NCI-H2196 treated with DMSO at 0.1 percent for 48 hours (cell line): ENCODE results near the gene ATP8A2.

Experiments used
- DNase-seq: peaks from one replicate; lab custom pipeline; 2025; ENCODE audit not compliant: unreplicated experiment; lab: John Stamatoyannopoulos, UW

The ATP8A2 gene

GRCh38 chr13:25980255-25980654, 608.5 kb downstream of the ATP8A2 start:
- no peak for DNase-seq

DNA sequence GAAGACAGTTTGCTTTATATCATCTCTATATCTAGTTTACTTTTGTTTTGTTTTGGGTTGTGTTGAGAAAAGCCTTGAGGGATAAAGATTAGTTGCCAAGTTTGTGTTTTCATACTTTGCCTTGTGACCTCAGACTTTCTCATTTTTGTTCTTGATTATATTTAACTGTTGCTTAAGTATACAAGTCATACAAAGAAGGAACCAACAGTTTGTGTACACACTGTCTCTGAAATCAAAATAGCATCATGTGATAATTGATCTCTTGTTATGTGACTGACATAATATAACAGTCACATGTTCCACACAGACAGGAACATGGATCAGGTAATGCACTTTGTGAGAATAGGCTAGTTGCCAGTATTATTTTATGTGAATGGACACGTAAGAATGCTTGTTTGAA, 609.3 kb downstream of the ATP8A2 start:
- no peak for DNase-seq

- DNase-seq, result no peak
Observed at GRCh38 chr13:25982907-25983306, 611.1 kb downstream of the ATP8A2 start.

DNA sequence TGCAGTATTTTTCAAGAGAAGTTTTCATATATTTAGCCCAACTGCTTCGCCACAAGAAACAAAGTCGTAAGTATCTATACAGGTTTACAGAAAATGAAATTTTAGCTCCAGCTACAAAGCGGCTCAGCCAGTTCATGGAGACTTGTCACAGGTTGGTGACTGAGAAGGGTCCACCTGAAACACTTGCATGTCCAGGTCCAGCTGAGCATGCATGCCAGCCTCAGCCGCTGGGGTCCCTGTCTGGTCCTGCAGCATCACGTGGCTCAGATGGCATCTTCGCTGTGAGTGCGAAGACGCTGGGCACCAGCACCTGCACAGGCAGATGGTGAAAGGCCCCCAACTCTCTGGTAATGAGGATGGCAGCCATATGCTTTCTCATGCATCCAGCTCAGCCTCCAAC, 616.2 kb downstream of the ATP8A2 start:
- DNase-seq, result no peak

DNA sequence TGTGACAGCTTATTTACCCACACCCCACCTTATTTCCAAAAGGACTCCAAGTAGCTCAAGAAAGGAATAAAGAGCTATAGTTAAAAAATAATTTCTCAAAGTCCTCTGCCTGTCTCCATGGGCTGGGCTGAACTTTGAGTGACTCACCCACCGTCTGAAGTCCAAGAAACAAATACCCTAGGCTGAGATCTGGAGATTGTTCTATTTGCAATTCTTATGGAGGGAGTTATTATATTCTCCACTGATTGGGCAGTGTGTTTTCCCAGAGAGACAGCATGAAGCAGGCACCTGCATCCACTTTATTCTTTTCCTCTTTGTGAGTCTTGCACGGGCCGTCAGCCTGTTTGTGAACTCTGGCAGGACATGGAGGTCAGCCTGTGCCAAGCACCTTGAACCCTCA, 616.9 kb downstream of the ATP8A2 start:
- DNase-seq, result no peak

DNA sequence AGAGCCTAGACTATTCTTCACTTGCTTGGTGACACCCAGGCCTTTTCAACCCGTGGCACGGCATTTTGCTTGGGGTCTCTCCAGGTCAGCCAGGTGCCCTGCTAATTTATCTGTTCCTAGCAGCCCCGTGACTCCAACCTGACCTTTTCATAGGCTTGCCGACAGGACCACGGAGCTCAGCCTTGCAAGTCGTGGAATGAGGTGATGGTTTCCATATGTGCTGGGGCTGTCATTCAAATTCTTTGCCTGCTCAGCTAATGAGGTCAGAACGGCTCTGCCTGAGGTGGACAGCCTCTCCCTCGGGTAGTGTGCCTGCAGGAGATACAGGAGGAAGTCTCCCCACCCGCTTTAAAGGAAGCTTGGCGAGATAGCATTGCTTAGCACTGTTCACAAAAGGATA, 619.0 kb downstream of the ATP8A2 start:
- DNase-seq, result no peak

GRCh38 chr13:25992076-25992475, 620.3 kb downstream of the ATP8A2 start:
- no peak for DNase-seq

DNA sequence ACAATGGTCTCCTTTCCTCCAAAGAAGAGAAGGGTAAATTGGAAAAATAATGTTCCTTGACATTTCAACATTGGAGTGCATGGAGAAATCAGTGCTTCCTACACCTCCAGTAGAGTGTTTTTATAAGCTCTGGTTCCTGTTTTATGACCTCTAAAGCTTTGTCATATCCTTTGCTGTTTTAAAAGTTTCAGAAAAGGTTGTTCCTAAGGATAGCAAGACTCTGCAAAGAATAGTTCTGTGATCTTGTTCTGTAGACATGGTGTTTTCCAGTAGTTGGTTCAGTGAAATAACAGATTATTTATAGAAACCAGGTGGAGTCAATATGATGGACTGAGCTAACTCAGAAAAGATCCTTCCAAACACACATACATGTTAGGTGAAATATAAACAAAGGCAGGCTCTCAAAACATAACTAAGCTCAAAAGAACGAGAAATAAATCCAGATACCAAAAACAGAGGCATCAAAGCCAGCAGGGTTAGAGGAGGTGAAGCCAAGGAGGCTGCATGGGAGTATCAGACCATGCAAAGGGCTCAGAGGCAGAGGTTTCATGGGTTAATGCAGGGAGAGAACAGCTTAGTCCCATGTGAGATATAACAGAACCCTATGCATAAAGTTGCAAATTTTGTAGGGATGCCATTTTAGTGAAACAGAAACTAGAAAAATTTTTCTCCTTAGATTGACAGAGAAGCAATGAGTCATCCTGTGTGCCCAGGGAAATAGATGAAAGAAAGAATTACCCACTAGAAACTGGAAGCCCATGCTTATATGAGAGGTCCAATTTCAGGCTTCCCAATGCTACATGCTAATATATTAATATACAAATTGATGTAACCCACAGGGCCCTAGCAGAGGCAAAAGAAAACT, 635.7 kb downstream of the ATP8A2 start:
- no peak for DNase-seq

DNA sequence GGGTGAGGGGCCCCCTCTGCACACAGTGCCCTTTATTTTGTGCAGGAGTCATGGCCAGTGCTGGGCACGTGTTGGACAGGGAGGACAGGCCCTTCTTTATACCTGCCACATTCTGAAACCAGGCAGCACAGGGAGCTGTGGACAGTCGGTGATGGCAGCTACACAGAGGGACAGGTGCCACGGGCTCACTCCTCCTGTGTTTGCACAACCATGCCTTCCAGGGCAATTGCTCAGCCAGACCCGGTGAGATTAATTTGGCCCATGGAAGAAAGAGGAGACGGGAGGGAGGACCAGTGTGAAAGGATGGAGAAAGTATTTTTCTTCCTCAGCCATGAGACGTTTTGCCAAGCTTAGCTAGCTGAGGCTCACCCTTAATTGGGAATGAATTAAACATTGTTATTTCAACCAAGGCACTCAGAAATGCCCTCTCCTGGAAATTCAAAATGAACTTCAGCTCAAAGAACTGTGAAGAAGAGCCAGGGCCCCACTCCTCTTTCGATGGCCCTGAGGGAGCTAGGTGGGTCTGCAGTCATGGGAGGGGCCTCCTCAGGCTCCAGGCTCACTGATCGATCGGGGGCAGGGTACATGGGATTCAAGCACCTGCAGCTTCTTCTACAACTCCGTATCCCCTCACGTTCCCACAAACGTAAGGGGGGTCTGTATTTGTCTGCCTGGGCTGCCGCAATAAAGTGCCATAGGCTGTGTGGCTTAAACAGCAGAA, 638.9 kb downstream of the ATP8A2 start:
- no peak for DNase-seq

GRCh38 chr13:26011208-26011573, 639.4 kb downstream of the ATP8A2 start:
- no peak for DNase-seq

GRCh38 chr13:26011996-26012821, 640.4 kb downstream of the ATP8A2 start:
- no peak for DNase-seq

GRCh38 chr13:26012995-26013394, 641.2 kb downstream of the ATP8A2 start:
- DNase-seq, result no peak

GRCh38 chr13:26015271-26016125, 643.7 kb downstream of the ATP8A2 start:
- DNase-seq, result no peak

- no peak for DNase-seq
Observed at GRCh38 chr13:26016189-26016588, 644.4 kb downstream of the ATP8A2 start.

DNA sequence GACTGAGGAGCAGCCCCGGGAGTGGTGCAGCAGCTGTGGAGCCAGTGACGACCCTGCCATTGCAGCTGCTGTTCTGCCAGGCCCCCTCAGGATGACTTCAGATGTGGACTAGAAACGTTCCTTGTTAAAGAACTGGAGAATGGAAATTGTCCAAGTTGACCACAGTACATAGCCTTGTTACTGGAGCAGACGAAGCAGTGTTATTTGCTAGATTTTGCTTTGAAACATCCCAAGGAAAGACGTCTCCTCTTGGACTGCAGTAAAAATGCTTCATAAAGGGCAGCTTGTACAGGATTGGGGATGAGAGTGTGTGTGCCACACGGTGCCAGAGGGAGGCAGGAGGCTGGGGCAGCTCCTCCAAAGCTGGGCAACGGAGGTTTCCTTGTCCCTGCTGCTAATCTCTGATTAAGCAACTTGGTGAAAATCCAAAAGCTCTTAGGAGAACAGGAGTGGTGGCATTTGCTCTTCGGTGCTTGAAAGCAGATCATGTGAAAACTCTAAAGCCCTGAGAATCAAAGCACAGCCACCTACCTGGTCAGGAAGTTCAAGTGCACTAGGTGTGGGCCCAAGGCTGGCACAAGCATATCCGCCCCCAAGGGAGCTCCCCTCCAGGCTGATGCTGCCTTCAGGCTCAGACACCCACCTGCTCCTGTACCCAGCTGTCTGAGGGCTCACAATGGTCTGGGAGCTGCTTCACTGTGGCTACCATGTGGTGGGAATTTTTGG, 645.6 kb downstream of the ATP8A2 start:
- no peak for DNase-seq

GRCh38 chr13:26017932-26018665, 646.3 kb downstream of the ATP8A2 start:
- no peak for DNase-seq

DNA sequence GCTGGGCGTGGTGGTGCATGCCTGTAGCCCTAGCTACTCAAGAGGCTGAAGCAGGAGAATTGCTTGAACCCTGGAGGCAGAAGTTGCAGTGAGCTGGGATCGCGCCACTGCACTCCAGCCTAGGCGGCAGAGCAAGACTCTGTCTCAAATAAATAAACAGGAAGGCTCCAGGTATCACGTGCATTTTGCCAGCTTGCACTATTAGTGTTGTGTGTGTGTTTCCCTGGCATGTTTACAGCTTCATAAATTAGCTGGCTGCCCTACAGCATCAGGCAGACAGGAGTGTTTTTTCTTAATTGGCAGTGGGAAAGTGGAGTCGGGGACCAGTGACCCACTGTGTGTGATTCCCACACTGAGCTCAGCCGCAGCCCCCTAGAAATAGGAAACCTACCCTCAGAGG, 647.5 kb downstream of the ATP8A2 start:
- DNase-seq, result no peak

GRCh38 chr13:26019881-26020870, 648.4 kb downstream of the ATP8A2 start:
- DNase-seq, result no peak
